DOHH2 (cell line): ENCODE data around the gene TRAPPC2L.

ENCODE experiments used
- H3F3A ChIP-seq: fragments of 200-600 bp; sonication (generic), shearing (Covaris generic); 2 replicates; pipeline ENCODE4 v1.6.0; 2016; ENCODE audit warnings: antibody characterized with exemption, mild to moderate bottlenecking; ENCODE audit not compliant: control insufficient read depth, insufficient read depth
- H3K27ac ChIP-seq: fragments of 200-600 bp; sonication (generic); 2 replicates; pipeline ENCODE4 v1.5.1; 2014; ENCODE audit warnings: low read depth, mild to moderate bottlenecking, low read length, moderate library complexity
- H3K27me3 ChIP-seq: fragments of 200-600 bp; sonication (generic); 2 replicates; pipeline ENCODE4 v1.6.1; 2014; ENCODE audit warnings: mild to moderate bottlenecking, low read length, mixed read lengths; ENCODE audit not compliant: control insufficient read depth
- H3K36me3 ChIP-seq: fragments of 200-600 bp; sonication (generic); 2 replicates; pipeline ENCODE4 v1.6.1; 2014; ENCODE audit warnings: mild to moderate bottlenecking, low read length, moderate library complexity, mixed read lengths; ENCODE audit not compliant: control insufficient read depth
- H3K4me1 ChIP-seq: fragments of 200-600 bp; sonication (generic); 2 replicates; pipeline ENCODE4 v1.6.1; 2014; ENCODE audit warnings: mild to moderate bottlenecking, low read length, mixed read lengths; ENCODE audit not compliant: control insufficient read depth
- H3K4me2 ChIP-seq: fragments of 200-600 bp; sonication (generic); 2 replicates; pipeline ENCODE4 v1.6.0; 2014; ENCODE audit warnings: mild to moderate bottlenecking, low read length, moderate library complexity
- H3K4me3 ChIP-seq: fragments of 200-600 bp; sonication (generic); 2 replicates; pipeline ENCODE4 v1.5.1; 2014; ENCODE audit warnings: mild to moderate bottlenecking, low read length, mixed read lengths
- H3K79me2 ChIP-seq: fragments of 200-600 bp; sonication (generic); 2 replicates; pipeline ENCODE4 v1.6.1; 2014; ENCODE audit warnings: mild to moderate bottlenecking, low read length, mixed read lengths; ENCODE audit not compliant: control insufficient read depth
- H3K9me2 ChIP-seq: fragments of 200-600 bp; sonication (generic); replicated peaks from 2 replicates; pipeline ENCODE4 v1.6.1; 2014; ENCODE audit warnings: mild to moderate bottlenecking, low read length, mixed read lengths; ENCODE audit not compliant: control insufficient read depth
- H3K9me3 ChIP-seq: fragments of 200-600 bp; sonication (generic); 2 replicates; pipeline ENCODE4 v1.6.1; 2014; ENCODE audit warnings: antibody characterized with exemption, low read length, mixed read lengths; ENCODE audit not compliant: control insufficient read depth, insufficient read depth
- H4K20me1 ChIP-seq: fragments of 200-600 bp; sonication (generic); 2 replicates; pipeline ENCODE4 v1.6.0; 2014; ENCODE audit warnings: low read depth, mild to moderate bottlenecking, antibody characterized with exemption, low read length, moderate library complexity; ENCODE audit not compliant: control insufficient read depth, insufficient read depth
- EZH2phosphoT487 ChIP-seq: fragments of 200-600 bp; sonication (generic); IDR thresholded peaks from 2 replicates; pipeline ENCODE4 v1.6.1; 2017; ENCODE audit warnings: borderline replicate concordance, mild to moderate bottlenecking, antibody characterized with exemption, low read length, moderate library complexity, mixed read lengths
- TF ChIP-seq, protein P1 (sequence below): fragments of 200-600 bp; sonication (generic); IDR thresholded peaks from one replicate; pipeline ENCODE4 v1.5.1; 2014; ENCODE audit warnings: antibody characterized with exemption, mild to moderate bottlenecking, low read depth, low read length; ENCODE audit not compliant: poor library complexity, severe bottlenecking

TRAPPC2L gene, protein sequence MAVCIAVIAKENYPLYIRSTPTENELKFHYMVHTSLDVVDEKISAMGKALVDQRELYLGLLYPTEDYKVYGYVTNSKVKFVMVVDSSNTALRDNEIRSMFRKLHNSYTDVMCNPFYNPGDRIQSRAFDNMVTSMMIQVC

DNA sequence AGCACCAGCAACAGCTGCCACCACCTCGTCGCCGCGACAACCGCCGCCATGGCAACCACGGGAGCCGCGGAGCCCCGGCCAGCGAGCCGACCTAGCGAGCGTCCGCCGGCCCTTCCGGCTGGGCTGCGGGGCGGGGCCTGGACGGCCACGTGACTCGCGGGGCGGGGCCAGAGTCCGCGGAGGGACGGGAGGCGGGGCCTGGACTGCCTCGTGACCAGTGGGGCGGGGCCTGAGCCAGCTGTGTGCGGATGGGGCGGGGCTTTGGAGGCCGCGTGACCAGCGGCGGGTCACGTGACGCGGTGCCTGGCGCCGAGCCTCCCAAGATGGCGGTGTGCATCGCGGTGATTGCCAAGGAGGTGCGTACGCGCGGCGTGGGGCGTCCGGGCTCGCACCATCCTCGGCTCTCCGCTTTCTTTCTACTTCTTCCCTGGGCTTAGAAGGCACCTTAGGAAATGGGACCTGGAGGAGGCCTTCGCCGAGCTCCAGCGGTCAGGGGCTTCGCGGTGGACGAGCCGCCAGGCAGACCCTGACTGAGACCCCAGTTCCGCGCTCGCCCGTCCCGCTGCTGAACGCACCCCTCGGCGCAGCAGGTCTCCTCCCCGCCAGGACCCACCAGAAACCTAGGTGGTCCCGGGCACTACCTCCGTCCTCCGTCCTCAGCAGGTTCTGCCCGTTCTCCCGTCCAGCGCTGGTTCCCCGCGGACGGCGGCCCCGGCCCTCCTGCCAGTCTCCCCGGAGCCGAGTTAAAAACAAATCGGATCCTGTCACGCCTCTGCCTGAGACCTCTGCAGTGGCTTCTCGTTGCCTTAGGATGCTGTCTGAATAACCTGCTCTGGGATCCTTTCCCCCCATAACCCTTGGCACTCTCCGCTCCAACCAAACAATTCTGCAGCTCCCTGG lies at the start of gene TRAPPC2L, which contains the start of gene GALNS:
Gene TRAPPC2L (plus strand): TSS at position 300 of the 900 bp plus-strand sequence. CDS start 24 bp downstream, at position 324.
Gene GALNS (minus strand): TSS at position 120 of the 900 bp plus-strand sequence. CDS start 70 bp downstream, at position 50.
- Histone ChIP-seq H3F3A (peaks cover 7% of the 10 kb centered on the region), H3K4me2 (peak within 1 kb of the TSS; percentile 67), H3K36me3 (peaks cover 21% of the 10 kb centered on the region), H3K27ac (0 out of 2 replicates have a peak within 1 kb of the TSS, but pooled peaks have one; percentile 3), H4K20me1 (no peaks in the 10 kb centered on the region), H3K27me3 (no peaks in the 10 kb centered on the region), H3K4me3 (peak within 1 kb of the TSS; percentile 77), H3K79me2 (peaks cover 14% of the 10 kb centered on the region), H3K4me1 (peaks cover 30% of the 10 kb centered on the region), H3K9me2 (no peaks in the 10 kb centered on the region), H3K9me3 (no peaks in the 10 kb centered on the region)
- TF ChIP-seq, protein P1, sequence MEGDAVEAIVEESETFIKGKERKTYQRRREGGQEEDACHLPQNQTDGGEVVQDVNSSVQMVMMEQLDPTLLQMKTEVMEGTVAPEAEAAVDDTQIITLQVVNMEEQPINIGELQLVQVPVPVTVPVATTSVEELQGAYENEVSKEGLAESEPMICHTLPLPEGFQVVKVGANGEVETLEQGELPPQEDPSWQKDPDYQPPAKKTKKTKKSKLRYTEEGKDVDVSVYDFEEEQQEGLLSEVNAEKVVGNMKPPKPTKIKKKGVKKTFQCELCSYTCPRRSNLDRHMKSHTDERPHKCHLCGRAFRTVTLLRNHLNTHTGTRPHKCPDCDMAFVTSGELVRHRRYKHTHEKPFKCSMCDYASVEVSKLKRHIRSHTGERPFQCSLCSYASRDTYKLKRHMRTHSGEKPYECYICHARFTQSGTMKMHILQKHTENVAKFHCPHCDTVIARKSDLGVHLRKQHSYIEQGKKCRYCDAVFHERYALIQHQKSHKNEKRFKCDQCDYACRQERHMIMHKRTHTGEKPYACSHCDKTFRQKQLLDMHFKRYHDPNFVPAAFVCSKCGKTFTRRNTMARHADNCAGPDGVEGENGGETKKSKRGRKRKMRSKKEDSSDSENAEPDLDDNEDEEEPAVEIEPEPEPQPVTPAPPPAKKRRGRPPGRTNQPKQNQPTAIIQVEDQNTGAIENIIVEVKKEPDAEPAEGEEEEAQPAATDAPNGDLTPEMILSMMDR: no peak
- TF ChIP-seq EZH2phosphoT487: no peak

DNA sequence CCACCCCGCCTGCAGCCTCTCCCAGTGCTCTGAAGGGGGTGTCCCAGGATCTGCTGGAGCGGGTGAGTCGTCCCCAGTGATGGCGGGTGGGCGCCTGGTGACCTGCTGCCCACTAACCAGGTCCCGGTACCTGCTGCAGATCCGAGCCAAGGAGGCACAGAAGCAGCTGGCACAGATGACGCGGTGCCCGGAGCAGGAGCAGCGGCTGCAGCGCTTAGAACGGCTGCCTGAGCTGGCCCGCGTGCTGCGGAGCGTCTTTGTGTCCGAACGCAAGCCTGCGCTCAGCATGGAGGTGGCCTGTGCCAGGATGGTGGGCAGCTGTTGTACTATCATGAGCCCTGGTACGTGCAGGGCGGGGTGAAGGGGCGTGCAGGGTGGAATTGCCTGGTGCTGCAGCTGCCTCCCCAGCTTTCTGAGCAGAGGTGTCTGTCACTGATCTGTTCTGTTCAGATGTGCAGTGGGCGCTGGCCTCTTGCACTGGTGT lies 49.7 kb upstream of the TRAPPC2L start:
- no peak for TF ChIP-seq EZH2phosphoT487
- TF ChIP-seq, protein P1: no peak
- H3K36me3 ChIP-seq: peaks cover 72% of the 10 kb centered on the region
- H3K9me3 ChIP-seq: peaks cover 3% of the 10 kb centered on the region; the same call in 1 of the 2 replicates
- peaks cover 45% of the 10 kb centered on the region for H3K4me1 ChIP-seq
- H3K4me3 ChIP-seq: no peak overlapping the region
- H3K4me2 ChIP-seq: no peak overlapping the region
- H3K27me3 ChIP-seq: no peaks in the 10 kb centered on the region
- H3K9me2 ChIP-seq: no peaks in the 10 kb centered on the region
- H4K20me1 ChIP-seq: peaks cover 8% of the 10 kb centered on the region; the same call in 1 of the 2 replicates
- H3F3A ChIP-seq: peaks cover 17% of the 10 kb centered on the region
- peaks cover 65% of the 10 kb centered on the region for H3K79me2 ChIP-seq
- H3K27ac ChIP-seq: no peak overlapping the region

DNA sequence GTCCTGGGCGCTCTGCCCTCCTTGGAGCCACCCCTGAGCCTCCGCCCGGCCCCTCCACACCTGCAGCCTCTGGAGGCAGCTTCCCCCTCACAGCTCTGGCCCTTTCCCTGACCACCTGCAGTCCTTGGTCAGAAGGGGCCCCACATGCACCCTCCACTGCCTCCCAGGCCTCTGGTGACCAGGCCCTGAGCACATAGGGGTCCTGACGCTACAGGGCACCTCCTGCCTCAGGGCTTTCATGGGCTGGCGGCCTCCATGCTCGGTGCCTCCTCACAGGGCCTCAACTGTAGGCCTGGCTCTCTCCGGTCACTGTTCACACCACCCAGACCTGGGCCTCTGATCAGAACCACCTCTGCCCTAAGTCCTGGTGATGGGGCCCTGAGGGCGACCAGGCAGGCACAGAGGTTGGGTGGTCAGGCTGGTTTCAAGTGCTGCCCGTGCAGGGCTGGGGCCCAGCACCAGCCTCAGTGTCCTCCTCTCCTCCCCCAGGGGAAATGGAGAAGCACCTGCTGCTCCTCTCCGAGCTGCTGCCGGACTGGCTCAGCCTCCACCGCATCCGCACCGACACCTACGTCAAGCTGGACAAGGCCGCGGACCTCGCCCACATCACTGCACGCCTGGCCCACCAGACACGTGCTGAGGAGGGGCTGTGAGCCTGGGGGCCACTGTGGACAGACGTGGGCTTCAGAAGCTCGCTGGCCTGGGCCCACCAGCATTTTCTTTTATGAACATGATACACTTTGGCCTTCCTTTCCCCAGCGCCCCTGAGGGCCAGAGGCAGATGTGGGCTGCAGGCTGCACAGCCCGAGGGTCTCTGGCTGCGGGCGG lies 49.1 kb upstream of the TRAPPC2L start:
- H3K27ac ChIP-seq: no peak overlapping the region
- H3F3A ChIP-seq: peaks cover 13% of the 10 kb centered on the region
- H3K79me2 ChIP-seq: peaks cover 65% of the 10 kb centered on the region
- H3K4me1 ChIP-seq: peaks cover 45% of the 10 kb centered on the region
- no peaks in the 10 kb centered on the region for H3K27me3 ChIP-seq
- TF ChIP-seq EZH2phosphoT487: no peak
- TF ChIP-seq, protein P1: no peak
- no peak overlapping the region for H3K4me2 ChIP-seq
- no peak overlapping the region for H3K4me3 ChIP-seq
- H4K20me1 ChIP-seq: peaks cover 8% of the 10 kb centered on the region; the same call in 1 of the 2 replicates
- H3K9me2 ChIP-seq: no peaks in the 10 kb centered on the region
- peaks cover 7% of the 10 kb centered on the region; the same call in 1 of the 2 replicates for H3K9me3 ChIP-seq
- peaks cover 73% of the 10 kb centered on the region for H3K36me3 ChIP-seq
